PFSK-1 (cell line): ENCODE results near the gene KLF2.

Experiments used
- FOXP2 ChIP-seq: optimal IDR thresholded peaks from 2 replicates; pipeline ENCODE3; 2011; ENCODE audit warnings: borderline replicate concordance, control low read depth, inconsistent platforms; ENCODE audit not compliant: insufficient read depth; ENCODE audit errors: extremely low read length, extremely low read depth
- POLR2AphosphoS5 ChIP-seq: IDR thresholded peaks from 2 replicates; pipeline ENCODE4 v1.6.1; 2012; ENCODE audit warnings: low read depth, mild to moderate bottlenecking, control low read depth, low read length, moderate library complexity
- SIN3A ChIP-seq: IDR thresholded peaks from 2 replicates; pipeline ENCODE4 v1.6.1; 2012; ENCODE audit warnings: mild to moderate bottlenecking, low read length, moderate library complexity, borderline replicate concordance; ENCODE audit not compliant: insufficient read depth
- TAF1 ChIP-seq: IDR thresholded peaks from 2 replicates; pipeline ENCODE4 v1.6.1; 2012; ENCODE audit warnings: low read length, control low read depth, borderline replicate concordance; ENCODE audit not compliant: insufficient read depth
- TF ChIP-seq, protein P1 (sequence below), 2 experiments: IDR thresholded peaks; 2 replicates each; pipeline versions ENCODE4 v1.6.1 to v1.8.0; 2011 to 2012; ENCODE audit warnings: low read depth in 2 of 2, low read length in 2 of 2, control low read depth in 1 of 2, inconsistent platforms in 1 of 2, mild to moderate bottlenecking in 1 of 2, moderate library complexity in 1 of 2; ENCODE audit not compliant: insufficient read depth in 1 of 2

The KLF2 gene

DNA sequence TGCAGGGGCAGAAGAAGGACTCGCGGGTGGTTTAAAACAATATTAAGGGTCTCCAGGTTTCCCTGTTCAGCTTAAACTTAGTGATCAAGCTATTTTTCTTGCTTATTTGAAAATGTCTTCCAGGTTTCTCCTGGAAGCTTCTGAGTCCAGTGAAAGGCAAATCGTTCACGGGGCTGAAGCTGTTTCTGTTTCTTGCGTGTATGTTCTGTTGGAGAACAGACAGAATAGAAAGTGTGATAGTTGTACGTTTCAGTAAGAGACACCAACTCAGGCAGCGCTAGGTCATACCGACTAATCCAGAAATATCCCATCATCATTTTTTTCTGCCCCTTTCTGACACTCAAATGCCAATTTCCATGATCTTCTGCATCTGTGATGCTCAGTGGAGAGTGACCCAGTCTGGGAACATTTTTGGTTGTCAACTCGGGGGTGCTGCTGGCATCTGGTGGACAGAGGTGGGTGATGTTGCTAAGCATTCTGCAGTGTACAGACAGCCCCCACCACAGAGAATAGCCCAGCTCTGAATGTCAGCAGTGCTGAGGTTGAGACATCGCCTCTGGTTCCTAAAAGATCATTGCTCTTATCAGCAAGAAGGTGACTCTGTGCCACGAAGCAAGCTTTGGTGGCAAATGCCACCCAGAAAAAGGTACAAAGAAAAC is 4.3 kb downstream of the KLF2 start:
- TF ChIP-seq POLR2AphosphoS5 = peak; percentile 33; the same call in 1 of the 2 replicates
- TF ChIP-seq, protein P1, sequence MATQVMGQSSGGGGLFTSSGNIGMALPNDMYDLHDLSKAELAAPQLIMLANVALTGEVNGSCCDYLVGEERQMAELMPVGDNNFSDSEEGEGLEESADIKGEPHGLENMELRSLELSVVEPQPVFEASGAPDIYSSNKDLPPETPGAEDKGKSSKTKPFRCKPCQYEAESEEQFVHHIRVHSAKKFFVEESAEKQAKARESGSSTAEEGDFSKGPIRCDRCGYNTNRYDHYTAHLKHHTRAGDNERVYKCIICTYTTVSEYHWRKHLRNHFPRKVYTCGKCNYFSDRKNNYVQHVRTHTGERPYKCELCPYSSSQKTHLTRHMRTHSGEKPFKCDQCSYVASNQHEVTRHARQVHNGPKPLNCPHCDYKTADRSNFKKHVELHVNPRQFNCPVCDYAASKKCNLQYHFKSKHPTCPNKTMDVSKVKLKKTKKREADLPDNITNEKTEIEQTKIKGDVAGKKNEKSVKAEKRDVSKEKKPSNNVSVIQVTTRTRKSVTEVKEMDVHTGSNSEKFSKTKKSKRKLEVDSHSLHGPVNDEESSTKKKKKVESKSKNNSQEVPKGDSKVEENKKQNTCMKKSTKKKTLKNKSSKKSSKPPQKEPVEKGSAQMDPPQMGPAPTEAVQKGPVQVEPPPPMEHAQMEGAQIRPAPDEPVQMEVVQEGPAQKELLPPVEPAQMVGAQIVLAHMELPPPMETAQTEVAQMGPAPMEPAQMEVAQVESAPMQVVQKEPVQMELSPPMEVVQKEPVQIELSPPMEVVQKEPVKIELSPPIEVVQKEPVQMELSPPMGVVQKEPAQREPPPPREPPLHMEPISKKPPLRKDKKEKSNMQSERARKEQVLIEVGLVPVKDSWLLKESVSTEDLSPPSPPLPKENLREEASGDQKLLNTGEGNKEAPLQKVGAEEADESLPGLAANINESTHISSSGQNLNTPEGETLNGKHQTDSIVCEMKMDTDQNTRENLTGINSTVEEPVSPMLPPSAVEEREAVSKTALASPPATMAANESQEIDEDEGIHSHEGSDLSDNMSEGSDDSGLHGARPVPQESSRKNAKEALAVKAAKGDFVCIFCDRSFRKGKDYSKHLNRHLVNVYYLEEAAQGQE (IDR thresholded peaks at IDR 0.05; ENCODE audit: insufficient read depth in 1 of 2, low read depth in 2 of 2, low read length in 2 of 2) = no peak

DNA sequence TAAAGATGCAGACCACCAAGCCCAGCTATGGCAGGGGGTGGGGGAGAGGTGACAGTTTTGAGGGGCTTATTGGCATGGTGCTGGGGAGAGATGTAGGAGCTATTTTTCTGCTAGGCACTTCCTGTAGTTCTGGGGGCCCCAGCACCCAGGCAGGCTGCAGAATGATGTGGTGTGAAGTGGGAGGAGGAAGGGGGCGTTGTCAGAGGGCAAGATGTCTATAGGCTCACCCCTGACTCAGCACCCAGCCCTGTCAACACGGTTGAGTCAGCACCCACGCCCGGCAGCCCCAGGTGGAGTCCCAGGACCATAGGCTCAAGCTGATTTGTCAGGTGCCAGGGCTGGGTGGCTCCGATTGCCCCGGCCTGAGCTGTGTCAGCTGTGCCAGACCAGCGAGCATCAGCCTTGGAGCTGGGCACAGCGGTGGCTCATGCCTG is 5.8 kb downstream of the KLF2 start:
- TF ChIP-seq TAF1 (no peak), POLR2AphosphoS5 (no peak), FOXP2 (no peak), SIN3A (no peak)
- TF ChIP-seq, protein P1 (IDR thresholded peaks at IDR 0.05; ENCODE audit: insufficient read depth in 1 of 2, low read depth in 2 of 2, low read length in 2 of 2) = no peak

DNA sequence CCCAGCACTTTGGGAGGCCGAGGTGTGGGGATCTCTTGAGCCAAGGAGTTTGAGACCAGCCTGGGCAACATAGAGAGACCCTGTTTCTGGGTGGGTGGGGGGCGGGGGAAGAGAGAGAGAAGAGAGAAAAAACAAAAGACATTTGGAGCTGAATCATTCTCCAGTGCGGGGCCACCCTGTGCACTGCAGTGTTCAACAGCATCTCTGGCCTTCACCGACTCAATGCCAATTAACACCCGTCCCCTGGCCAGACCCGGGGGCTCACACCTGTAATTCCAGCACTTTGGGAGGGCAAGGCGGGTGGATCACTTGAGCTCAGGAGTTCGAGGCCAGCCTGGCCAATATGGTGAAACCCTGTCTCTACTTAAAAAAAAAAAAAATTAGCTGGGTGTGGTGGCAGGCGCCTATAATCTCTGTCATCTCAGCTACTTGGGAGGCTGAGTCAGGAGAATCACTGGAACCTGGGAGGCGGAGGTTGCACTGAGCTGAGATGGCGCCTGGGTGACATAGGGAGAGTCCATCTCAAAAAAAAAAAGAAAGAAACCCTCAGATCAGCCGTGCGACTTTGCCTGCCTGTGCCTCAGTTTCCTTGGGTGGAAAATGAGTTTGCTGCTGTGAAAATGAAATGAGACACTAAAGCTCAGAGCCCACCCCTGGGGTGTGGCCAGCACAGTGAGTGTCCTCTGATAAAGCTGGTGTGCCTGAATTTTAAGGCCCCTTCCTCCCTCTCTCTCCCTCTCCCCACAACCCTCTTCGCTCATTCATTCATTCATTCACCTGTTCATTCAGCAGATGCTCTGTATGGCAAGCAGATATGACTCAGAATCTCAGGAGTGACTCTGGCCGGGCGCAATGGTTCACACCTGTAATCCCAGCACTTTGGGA is 6.4 kb downstream of the KLF2 start:
- TF ChIP-seq POLR2AphosphoS5 (no peak), FOXP2 (no peak), TAF1 (no peak), SIN3A (no peak)
- TF ChIP-seq, protein P1 (IDR thresholded peaks at IDR 0.05; ENCODE audit: insufficient read depth in 1 of 2, low read depth in 2 of 2, low read length in 2 of 2) = no peak

DNA sequence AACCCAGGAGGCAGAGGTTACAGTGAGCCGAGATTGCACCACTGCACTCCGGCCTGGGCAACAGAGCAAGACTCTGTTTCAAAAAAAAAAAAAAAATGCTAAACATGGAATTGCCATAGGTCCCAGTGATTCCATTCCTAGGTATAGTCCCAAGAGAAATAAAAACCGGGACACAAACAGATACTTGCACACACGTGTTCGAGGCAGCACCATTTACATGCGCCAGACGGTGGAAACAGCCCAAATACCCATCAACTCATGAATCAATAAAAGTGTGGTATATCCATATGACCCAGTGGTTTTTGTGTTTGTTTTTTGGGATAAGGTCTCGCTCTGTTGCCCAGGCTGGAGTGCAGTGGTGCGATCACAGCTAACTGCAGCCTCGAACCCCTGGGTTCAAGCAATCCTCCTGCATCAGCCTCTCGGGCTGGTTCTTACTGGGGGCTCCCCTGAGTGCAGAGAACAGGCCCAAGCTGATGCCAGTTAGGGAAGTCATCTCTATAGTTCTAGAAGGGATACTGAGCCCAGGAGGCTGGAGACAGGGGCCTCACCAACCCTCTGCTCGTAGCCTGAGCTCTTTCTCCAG is 8.5 kb downstream of the KLF2 start:
- TF ChIP-seq POLR2AphosphoS5 = no peak
- TF ChIP-seq TAF1 = no peak
- TF ChIP-seq, protein P1 (IDR thresholded peaks at IDR 0.05; ENCODE audit: insufficient read depth in 1 of 2, low read depth in 2 of 2, low read length in 2 of 2) = no peak
- no peak for TF ChIP-seq SIN3A
- TF ChIP-seq FOXP2 = no peak
